BJ (cell line): ENCODE results near the gene INPP4A. TPM values are rescaled to one million over a fixed set of nuclear protein-coding genes. Genes with fewer than 3 reads are reported as not detected.

Source experiments
- CTCF ChIA-PET: fragments of 350-600 bp; formaldehyde crosslinking; extraction: SDS; loops from one replicate; lab custom pipeline; 2021; ENCODE audit warnings: antibody characterized with exemption, inconsistent platforms; lab: Yijun Ruan, JAX
- POLR2A ChIA-PET: fragments of 300-600 bp; sonication (Branson Sonifier 250); formaldehyde crosslinking; extraction: SDS; loops from one replicate; lab custom pipeline; 2021; ENCODE audit warnings: antibody characterized with exemption; lab: Charles Lee
- DNase-seq: peaks from one replicate; pipeline ENCODE4 v3.0.0-alpha.2; 2011; ENCODE audit warnings: low read depth
- H3K27me3 ChIP-seq: 2 replicates; pipeline ENCODE4 v1.6.0; 2011; ENCODE audit warnings: low read length; ENCODE audit not compliant: control insufficient read depth, insufficient read depth
- H3K36me3 ChIP-seq: 2 replicates; pipeline ENCODE4 v1.5.1; 2011; ENCODE audit warnings: low read length; ENCODE audit not compliant: control insufficient read depth, insufficient read depth
- H3K4me3 ChIP-seq: 2 replicates; pipeline ENCODE4 v1.5.1; 2011; ENCODE audit warnings: low read depth, mild to moderate bottlenecking, control low read depth, low read length
- polyA plus RNA-seq: library from polyadenylated mRNA; depleted of rRNA; stranded (reverse); fragments of >200 nt; gene quantifications from 2 replicates; pipeline ENCODE4 v1.2.3, GENCODE V29; 2011; rRNA removed
- TF ChIP-seq, protein P1 (sequence below): IDR thresholded peaks from 2 replicates; pipeline ENCODE4 v1.5.1; 2011; ENCODE audit warnings: low read depth, mild to moderate bottlenecking, control low read depth, inconsistent platforms, low read length, moderate library complexity; ENCODE audit not compliant: insufficient read depth

Gene INPP4A
- polyA plus RNA-seq, 1 experiment = 21.0 TPM

DNA sequence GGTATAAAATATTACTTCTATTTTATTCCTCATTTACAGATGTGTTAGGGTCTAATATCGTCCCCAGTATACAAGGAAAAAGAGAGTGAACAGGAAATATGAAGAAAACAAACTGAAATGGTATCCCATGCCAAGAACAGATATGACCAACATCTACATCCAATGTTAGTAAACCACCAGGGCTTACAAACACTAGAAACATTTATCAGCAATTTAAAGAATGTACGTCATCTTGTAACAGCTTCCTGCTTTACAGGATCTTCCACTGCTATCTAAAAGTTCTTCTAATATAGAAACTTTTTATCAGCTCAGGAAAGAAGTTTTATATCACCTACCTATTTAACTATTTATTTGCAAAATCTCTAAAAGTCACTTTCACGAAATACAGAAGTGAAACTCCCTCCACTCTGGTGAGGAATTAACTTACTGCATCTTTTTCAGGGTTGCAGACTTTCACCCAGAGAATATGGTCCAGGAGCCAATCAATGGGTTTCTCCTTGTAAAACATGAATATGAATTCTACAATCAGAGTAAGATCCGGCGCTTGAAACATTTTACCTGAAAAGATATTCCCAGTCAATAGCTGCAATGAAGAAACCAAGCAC lies 198.9 kb downstream of the INPP4A start:
- DNase-seq = no peak
- Histone ChIP-seq H3K36me3 (no peaks in the 10 kb centered on the region), H3K27me3 (no peaks in the 10 kb centered on the region), H3K4me3 (no peak overlapping the region)
- ChIA-PET CTCF (no interaction called here), POLR2A (no interaction called here)
- TF ChIP-seq, protein P1, sequence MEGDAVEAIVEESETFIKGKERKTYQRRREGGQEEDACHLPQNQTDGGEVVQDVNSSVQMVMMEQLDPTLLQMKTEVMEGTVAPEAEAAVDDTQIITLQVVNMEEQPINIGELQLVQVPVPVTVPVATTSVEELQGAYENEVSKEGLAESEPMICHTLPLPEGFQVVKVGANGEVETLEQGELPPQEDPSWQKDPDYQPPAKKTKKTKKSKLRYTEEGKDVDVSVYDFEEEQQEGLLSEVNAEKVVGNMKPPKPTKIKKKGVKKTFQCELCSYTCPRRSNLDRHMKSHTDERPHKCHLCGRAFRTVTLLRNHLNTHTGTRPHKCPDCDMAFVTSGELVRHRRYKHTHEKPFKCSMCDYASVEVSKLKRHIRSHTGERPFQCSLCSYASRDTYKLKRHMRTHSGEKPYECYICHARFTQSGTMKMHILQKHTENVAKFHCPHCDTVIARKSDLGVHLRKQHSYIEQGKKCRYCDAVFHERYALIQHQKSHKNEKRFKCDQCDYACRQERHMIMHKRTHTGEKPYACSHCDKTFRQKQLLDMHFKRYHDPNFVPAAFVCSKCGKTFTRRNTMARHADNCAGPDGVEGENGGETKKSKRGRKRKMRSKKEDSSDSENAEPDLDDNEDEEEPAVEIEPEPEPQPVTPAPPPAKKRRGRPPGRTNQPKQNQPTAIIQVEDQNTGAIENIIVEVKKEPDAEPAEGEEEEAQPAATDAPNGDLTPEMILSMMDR = no peak

Other genes with a start within 250 kb of the INPP4A start
- not detected in 2 replicates for gene CNGA3, start 98.4 kb upstream of the INPP4A start, polyA plus RNA-seq
- gene COA5, start 163.7 kb downstream of the INPP4A start, polyA plus RNA-seq = 23.0 and 24.4 TPM in 2 replicates
- 18.3 and 43.9 TPM in 2 replicates for gene UNC50, start 163.7 kb downstream of the INPP4A start, polyA plus RNA-seq